ENCODE results near the gene NCOA6.

The NCOA6 gene

DNA sequence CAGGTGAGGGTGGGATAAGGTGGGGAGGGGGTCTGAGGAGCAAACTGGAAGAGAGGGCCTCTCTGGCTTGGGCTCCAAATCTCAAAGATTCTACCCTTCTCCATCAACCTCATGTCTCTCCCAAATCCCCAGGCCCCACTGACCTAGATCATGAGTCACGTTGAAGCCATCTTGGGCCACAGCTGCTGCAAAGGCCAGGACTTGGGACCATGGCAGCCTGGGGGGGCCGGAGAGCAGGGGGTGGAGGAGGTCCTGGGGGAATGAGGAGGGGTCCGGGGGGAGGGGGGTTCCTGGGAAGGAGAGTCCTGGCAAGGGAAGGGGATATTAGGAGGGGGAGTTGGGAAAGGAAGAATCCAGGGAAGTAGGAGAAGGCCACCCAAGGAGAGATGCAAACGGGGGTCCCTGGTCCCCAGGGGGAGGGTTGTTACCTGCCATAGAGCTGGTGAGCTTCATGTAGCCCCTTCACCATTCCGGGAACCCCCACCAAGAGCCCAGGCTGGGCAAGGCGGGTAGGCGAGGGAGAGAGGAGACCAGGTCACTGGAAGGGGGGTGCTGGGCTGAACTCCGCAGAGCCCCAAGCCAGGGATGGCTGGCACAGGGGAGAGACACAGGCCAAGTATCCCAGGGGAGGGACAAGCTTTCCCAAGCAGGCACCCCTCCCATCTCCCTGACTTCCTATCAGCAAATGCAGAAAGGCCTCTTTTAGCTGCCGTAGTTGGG lies 34.5 kb upstream of the NCOA6 start:
- Histone ChIP-seq H3K4me3 (replicated peaks; ENCODE audit: insufficient read depth, low read length) (no peak overlapping the region), H3K27ac (replicated peaks) (no peak overlapping the region), H3K27me3 (ENCODE audit: insufficient read depth, poor library complexity, severe bottlenecking) (no peaks in the 10 kb centered on the region)
- TF ChIP-seq, protein P1, sequence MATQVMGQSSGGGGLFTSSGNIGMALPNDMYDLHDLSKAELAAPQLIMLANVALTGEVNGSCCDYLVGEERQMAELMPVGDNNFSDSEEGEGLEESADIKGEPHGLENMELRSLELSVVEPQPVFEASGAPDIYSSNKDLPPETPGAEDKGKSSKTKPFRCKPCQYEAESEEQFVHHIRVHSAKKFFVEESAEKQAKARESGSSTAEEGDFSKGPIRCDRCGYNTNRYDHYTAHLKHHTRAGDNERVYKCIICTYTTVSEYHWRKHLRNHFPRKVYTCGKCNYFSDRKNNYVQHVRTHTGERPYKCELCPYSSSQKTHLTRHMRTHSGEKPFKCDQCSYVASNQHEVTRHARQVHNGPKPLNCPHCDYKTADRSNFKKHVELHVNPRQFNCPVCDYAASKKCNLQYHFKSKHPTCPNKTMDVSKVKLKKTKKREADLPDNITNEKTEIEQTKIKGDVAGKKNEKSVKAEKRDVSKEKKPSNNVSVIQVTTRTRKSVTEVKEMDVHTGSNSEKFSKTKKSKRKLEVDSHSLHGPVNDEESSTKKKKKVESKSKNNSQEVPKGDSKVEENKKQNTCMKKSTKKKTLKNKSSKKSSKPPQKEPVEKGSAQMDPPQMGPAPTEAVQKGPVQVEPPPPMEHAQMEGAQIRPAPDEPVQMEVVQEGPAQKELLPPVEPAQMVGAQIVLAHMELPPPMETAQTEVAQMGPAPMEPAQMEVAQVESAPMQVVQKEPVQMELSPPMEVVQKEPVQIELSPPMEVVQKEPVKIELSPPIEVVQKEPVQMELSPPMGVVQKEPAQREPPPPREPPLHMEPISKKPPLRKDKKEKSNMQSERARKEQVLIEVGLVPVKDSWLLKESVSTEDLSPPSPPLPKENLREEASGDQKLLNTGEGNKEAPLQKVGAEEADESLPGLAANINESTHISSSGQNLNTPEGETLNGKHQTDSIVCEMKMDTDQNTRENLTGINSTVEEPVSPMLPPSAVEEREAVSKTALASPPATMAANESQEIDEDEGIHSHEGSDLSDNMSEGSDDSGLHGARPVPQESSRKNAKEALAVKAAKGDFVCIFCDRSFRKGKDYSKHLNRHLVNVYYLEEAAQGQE (IDR thresholded peaks at IDR 0.05; ENCODE audit: insufficient replicate concordance, low read depth): no peak
- TF ChIP-seq SPI1 (IDR thresholded peaks at IDR 0.05; ENCODE audit: borderline replicate concordance, low read depth) (no peak), GABPA (IDR thresholded peaks at IDR 0.05; ENCODE audit: low read depth) (no peak), POLR2AphosphoS5 (IDR thresholded peaks at IDR 0.05; ENCODE audit: low read depth) (no peak)
- TF ChIP-seq, protein P2, sequence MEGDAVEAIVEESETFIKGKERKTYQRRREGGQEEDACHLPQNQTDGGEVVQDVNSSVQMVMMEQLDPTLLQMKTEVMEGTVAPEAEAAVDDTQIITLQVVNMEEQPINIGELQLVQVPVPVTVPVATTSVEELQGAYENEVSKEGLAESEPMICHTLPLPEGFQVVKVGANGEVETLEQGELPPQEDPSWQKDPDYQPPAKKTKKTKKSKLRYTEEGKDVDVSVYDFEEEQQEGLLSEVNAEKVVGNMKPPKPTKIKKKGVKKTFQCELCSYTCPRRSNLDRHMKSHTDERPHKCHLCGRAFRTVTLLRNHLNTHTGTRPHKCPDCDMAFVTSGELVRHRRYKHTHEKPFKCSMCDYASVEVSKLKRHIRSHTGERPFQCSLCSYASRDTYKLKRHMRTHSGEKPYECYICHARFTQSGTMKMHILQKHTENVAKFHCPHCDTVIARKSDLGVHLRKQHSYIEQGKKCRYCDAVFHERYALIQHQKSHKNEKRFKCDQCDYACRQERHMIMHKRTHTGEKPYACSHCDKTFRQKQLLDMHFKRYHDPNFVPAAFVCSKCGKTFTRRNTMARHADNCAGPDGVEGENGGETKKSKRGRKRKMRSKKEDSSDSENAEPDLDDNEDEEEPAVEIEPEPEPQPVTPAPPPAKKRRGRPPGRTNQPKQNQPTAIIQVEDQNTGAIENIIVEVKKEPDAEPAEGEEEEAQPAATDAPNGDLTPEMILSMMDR (IDR thresholded peaks at IDR 0.05; ENCODE audit: insufficient read depth, low read length): no peak
- DNase-seq (ENCODE audit: low read depth in 1 of 2, low spot score in 1 of 2): no peak

DNA sequence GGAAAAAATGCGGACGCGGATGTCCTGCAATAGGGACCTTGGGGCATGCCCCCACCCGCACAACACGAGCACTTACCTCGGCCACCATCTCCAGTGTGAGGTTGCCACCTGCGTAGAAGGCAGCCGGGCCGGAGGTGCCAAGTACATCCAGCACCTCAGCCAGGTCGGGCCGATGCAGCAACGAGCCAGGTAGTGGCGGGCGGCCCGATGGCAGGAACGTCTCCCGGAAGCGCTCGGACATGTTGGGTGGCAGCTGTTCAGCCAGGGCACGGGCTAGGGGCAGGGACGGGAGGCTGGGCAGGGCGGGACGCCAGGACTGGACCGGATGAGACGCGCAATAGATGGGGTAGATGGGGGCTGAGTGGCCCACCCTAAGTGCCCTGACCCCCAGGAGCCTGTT lies 33.9 kb upstream of the NCOA6 start:
- no peak for DNase-seq (ENCODE audit: low read depth in 1 of 2, low spot score in 1 of 2)
- TF ChIP-seq SPI1 (IDR thresholded peaks at IDR 0.05; ENCODE audit: borderline replicate concordance, low read depth) (no peak), GABPA (IDR thresholded peaks at IDR 0.05; ENCODE audit: low read depth) (no peak), POLR2AphosphoS5 (IDR thresholded peaks at IDR 0.05; ENCODE audit: low read depth) (no peak)
- TF ChIP-seq, protein P2 (IDR thresholded peaks at IDR 0.05; ENCODE audit: insufficient read depth, low read length): no peak
- TF ChIP-seq, protein P1 (IDR thresholded peaks at IDR 0.05; ENCODE audit: insufficient replicate concordance, low read depth): no peak
- Histone ChIP-seq H3K27ac (replicated peaks) (no peak overlapping the region), H3K4me3 (replicated peaks; ENCODE audit: insufficient read depth, low read length) (no peak overlapping the region), H3K27me3 (ENCODE audit: insufficient read depth, poor library complexity, severe bottlenecking) (no peaks in the 10 kb centered on the region)

DNA sequence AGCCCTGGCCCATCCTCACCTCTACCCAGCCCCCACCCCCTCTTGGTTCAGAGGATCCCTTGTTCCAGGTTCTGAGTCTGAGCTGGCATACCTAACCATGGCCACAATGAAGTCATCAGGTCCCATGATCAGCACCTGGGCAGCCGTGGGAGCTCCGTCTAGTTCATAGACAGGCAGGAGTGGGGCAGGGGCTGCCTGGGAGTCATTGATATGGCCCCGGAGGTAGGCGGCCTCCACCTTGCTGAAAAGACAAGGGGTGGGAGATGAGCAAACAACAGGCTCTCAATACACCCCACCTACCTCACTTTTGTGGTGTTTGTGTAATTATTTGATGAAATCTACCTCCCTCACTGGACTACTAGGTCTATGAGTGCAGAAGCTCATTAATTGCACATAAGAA lies 26.8 kb upstream of the NCOA6 start:
- Histone ChIP-seq H3K27me3 (ENCODE audit: insufficient read depth, poor library complexity, severe bottlenecking) (no peaks in the 10 kb centered on the region), H3K4me3 (replicated peaks; ENCODE audit: insufficient read depth, low read length) (no peak overlapping the region), H3K27ac (replicated peaks) (no peak overlapping the region)
- TF ChIP-seq GABPA (IDR thresholded peaks at IDR 0.05; ENCODE audit: low read depth) (no peak), POLR2AphosphoS5 (IDR thresholded peaks at IDR 0.05; ENCODE audit: low read depth) (no peak), SPI1 (IDR thresholded peaks at IDR 0.05; ENCODE audit: borderline replicate concordance, low read depth) (no peak)
- TF ChIP-seq, protein P2 (IDR thresholded peaks at IDR 0.05; ENCODE audit: insufficient read depth, low read length): no peak
- TF ChIP-seq, protein P1 (IDR thresholded peaks at IDR 0.05; ENCODE audit: insufficient replicate concordance, low read depth): no peak
- DNase-seq (ENCODE audit: low read depth in 1 of 2, low spot score in 1 of 2): no peak

Measured in HL-60 (cell line).